Tibial nerve (tissue), 4 donors: Measurements from ENCODE around the gene GALNT14. TPM values are rescaled to one million over a fixed set of nuclear protein-coding genes. Genes with fewer than 3 reads are reported as not detected.

ENCODE experiments used
- DNase-seq, 2 donors: peaks; one replicate each; pipeline ENCODE4 v3.0.0-alpha.2; 2019; ENCODE audit warnings: low spot score in 2 of 2
- H3K27ac ChIP-seq, 4 donors: fragments of 200-600 bp; sonication (generic) in 3 of 4; one replicate each; pipeline ENCODE4 v1.5.1; 2017 to 2019; ENCODE audit warnings: mild to moderate bottlenecking in 1 of 4
- H3K27me3 ChIP-seq, 2 donors: fragments of 200-600 bp; sonication (generic) in 1 of 2; one replicate each; pipeline versions ENCODE4 v1.5.1 to v1.6.0; 2017 to 2019
- H3K36me3 ChIP-seq, 3 donors: fragments of 200-600 bp; sonication (generic); one replicate each; pipeline ENCODE4 v1.5.1; 2018 to 2019
- H3K4me1 ChIP-seq, 4 donors: fragments of 200-600 bp; sonication (generic) in 3 of 4; one replicate each; pipeline ENCODE4 v1.5.1; 2017 to 2019
- H3K4me3 ChIP-seq, 4 donors: fragments of 200-600 bp; sonication (generic) in 3 of 4; one replicate each; pipeline ENCODE4 v1.5.1; 2017 to 2019; ENCODE audit warnings: mild to moderate bottlenecking in 1 of 4, moderate library complexity in 1 of 4
- H3K9me3 ChIP-seq, 4 donors: fragments of 200-600 bp; sonication (generic) in 3 of 4; one replicate each; pipeline ENCODE4 v1.5.1; 2017 to 2019
- CTCF ChIP-seq, 5 experiments: fragments of 200-600 bp in 3 of 5; fragments of 450-650 bp in 2 of 5; sonication (generic) in 3 of 5; IDR thresholded peaks; one replicate each; pipeline ENCODE4 v1.5.1; 2016 to 2019; ENCODE audit warnings: antibody characterized with exemption in 5 of 5, mild to moderate bottlenecking in 3 of 5, moderate library complexity in 2 of 5
- EP300 ChIP-seq, 2 donors: sonication (generic); formaldehyde crosslinking; IDR thresholded peaks; one replicate each; pipeline ENCODE4 v1.6.1; 2017; ENCODE audit warnings: antibody characterized with exemption in 2 of 2, mild to moderate bottlenecking in 1 of 2
- POLR2A ChIP-seq, 2 donors: fragments of 450-650 bp; IDR thresholded peaks; one replicate each; pipeline ENCODE4 v1.6.1; 2017; ENCODE audit warnings: antibody characterized with exemption in 2 of 2, mild to moderate bottlenecking in 2 of 2, moderate library complexity in 2 of 2
- WGBS, 2 donors: methylation state at CpG; one replicate each; pipeline ENCODE4 v1.1.5; 2018; 5-methylcytosine and 5-hydroxymethylcytosine counted together
- total RNA-seq, 4 donors: library from RNA; depleted of rRNA; stranded (reverse); fragments of >200 nt; gene quantifications; one replicate each; pipeline ENCODE4 v1.1.0, GENCODE V29; 2016

The GALNT14 gene
- total RNA-seq, 4 donors from 2014 or later = 0.21 to 4.2 (median 0.78) TPM; not detected in 1

- TF ChIP-seq POLR2A (IDR thresholded peaks at IDR 0.05) = no peak
- no peak for TF ChIP-seq CTCF (IDR thresholded peaks at IDR 0.05)
- TF ChIP-seq EP300 (IDR thresholded peaks at IDR 0.05) = no peak
- Histone ChIP-seq H3K27ac (no peak overlapping the region), H3K9me3 (peaks cover 0 to 13% (median 0%) of the 10 kb centered on the region in 4 donors), H3K4me1 (no peaks in the 10 kb centered on the region), H3K4me3 (no peak overlapping the region), H3K27me3 (no peaks in the 10 kb centered on the region), H3K36me3 (no peaks in the 10 kb centered on the region)
- 33 to 37% methylated on average over 8 of the region's 8 CpGs for WGBS, 2 donors
- DNase-seq = no peak
These were observed 109.8 kb downstream of the GALNT14 start for GRCh38 chr2:31028417-31028816.

GRCh38 chr2:31027549-31027948, 110.7 kb downstream of the GALNT14 start:
- peaks cover 0 to 13% (median 0%) of the 10 kb centered on the region in 4 donors for H3K9me3 ChIP-seq
- 74 to 93% methylated on average over 5 of the region's 5 CpGs for WGBS, 2 donors
- H3K27me3 ChIP-seq = no peaks in the 10 kb centered on the region
- no peak for DNase-seq
- H3K36me3 ChIP-seq = no peaks in the 10 kb centered on the region
- H3K4me3 ChIP-seq = no peak overlapping the region
- H3K27ac ChIP-seq = no peak overlapping the region
- TF ChIP-seq POLR2A (IDR thresholded peaks at IDR 0.05) (no peak), CTCF (IDR thresholded peaks at IDR 0.05) (no peak), EP300 (IDR thresholded peaks at IDR 0.05) (no peak)
- no peaks in the 10 kb centered on the region for H3K4me1 ChIP-seq

- Histone ChIP-seq H3K9me3 (no peaks in the 10 kb centered on the region), H3K4me3 (no peak overlapping the region), H3K27me3 (no peaks in the 10 kb centered on the region), H3K27ac (no peak overlapping the region), H3K36me3 (no peaks in the 10 kb centered on the region), H3K4me1 (no peaks in the 10 kb centered on the region)
- TF ChIP-seq POLR2A (IDR thresholded peaks at IDR 0.05) = no peak
- no peak for TF ChIP-seq EP300 (IDR thresholded peaks at IDR 0.05)
- TF ChIP-seq CTCF (IDR thresholded peaks at IDR 0.05) = no peak
- WGBS, 2 donors = 73 to 84% methylated on average over 3 of the region's 3 CpGs
- no peak for DNase-seq
These were observed 114.7 kb downstream of the GALNT14 start for GRCh38 chr2:31023541-31023940.

- no peak for DNase-seq
- no peaks in the 10 kb centered on the region for H3K36me3 ChIP-seq
- H3K4me1 ChIP-seq = no peaks in the 10 kb centered on the region
- no peak overlapping the region for H3K27ac ChIP-seq
- no peak overlapping the region for H3K4me3 ChIP-seq
- H3K9me3 ChIP-seq = no peaks in the 10 kb centered on the region
- TF ChIP-seq POLR2A (IDR thresholded peaks at IDR 0.05) = no peak
- no peak for TF ChIP-seq CTCF (IDR thresholded peaks at IDR 0.05)
- TF ChIP-seq EP300 (IDR thresholded peaks at IDR 0.05) = no peak
- WGBS, 2 donors = 67 to 73% methylated on average over 4 of the region's 4 CpGs
- no peaks in the 10 kb centered on the region for H3K27me3 ChIP-seq
These were observed 117.5 kb downstream of the GALNT14 start for GRCh38 chr2:31020713-31021112.

GRCh38 chr2:31018280-31018679, 120.0 kb downstream of the GALNT14 start:
- Histone ChIP-seq H3K36me3 (no peaks in the 10 kb centered on the region), H3K4me3 (no peak overlapping the region), H3K27me3 (no peaks in the 10 kb centered on the region), H3K4me1 (no peaks in the 10 kb centered on the region), H3K27ac (no peak overlapping the region), H3K9me3 (no peaks in the 10 kb centered on the region)
- TF ChIP-seq CTCF (IDR thresholded peaks at IDR 0.05) (no peak), POLR2A (IDR thresholded peaks at IDR 0.05) (no peak), EP300 (IDR thresholded peaks at IDR 0.05) (no peak)
- no peak for DNase-seq
- 82 to 85% methylated on average over 6 of the region's 6 CpGs for WGBS, 2 donors
